ENCODE data around the gene SPATA31C1. TPM values are rescaled to one million over a fixed set of nuclear protein-coding genes. Genes with fewer than 3 reads are reported as not detected.

SPATA31C1 gene
- total RNA-seq, 4 donors from 2014 or later = not detected

DNA sequence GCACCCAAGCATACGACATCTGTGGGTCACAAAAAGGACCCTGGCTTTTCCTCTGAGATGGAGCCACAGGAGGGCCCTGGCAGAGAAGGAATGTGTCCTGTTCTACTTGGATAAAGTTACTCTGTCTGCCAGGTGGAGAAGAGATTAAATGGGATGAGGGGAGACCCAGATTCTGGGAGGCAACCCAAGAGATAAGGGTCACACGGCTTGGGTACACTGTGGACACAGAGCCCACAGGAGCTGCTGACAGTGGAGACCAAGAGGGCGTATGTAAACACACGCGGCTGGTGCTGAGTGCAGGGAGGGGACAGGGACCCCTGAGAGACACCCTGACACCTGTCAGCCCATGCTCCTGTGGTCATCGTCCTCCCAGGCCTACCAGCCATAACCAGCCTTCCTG, 50.4 kb downstream of the SPATA31C1 start:
- peaks cover 0 to under 1% (median 0%) of the 10 kb centered on the region in 4 donors for H3K4me1 ChIP-seq
- peaks cover 0 to 35% (median 0%) of the 10 kb centered on the region in 3 donors for H3K36me3 ChIP-seq
- no peak overlapping the region for H3K27ac ChIP-seq
- no peak for TF ChIP-seq POLR2A (IDR thresholded peaks at IDR 0.05)
- TF ChIP-seq CTCF (IDR thresholded peaks at IDR 0.05) = no peak
- H3K4me3 ChIP-seq = no peak overlapping the region
- peaks cover 0 to 3% (median 0%) of the 10 kb centered on the region in 4 donors for H3K9me3 ChIP-seq
- no peak for DNase-seq
- no peaks in the 10 kb centered on the region for H3K27me3 ChIP-seq

DNA sequence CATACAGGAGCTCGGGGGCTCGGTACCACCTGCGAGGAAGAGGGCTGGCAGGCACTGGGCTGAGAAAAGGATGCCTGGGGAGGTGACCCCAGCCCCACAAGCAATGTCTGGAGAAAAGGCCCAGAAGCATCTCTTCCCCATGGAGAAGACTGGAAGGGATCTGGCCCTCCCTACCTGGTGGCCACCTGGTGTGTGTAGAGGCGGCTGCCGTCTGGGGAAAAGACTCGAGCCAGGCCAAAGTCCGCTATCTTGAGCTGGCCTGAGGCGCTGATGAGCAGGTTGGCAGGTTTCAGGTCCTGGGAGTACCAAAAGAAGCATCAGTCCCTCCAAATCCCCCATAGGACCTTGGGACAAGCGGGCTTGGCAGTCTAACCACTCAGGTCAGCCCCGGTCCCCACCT, 52.8 kb downstream of the SPATA31C1 start:
- peaks cover 0 to 12% (median 0%) of the 10 kb centered on the region in 4 donors for H3K4me1 ChIP-seq
- TF ChIP-seq CTCF (IDR thresholded peaks at IDR 0.05) (no peak), POLR2A (IDR thresholded peaks at IDR 0.05) (no peak)

DNA sequence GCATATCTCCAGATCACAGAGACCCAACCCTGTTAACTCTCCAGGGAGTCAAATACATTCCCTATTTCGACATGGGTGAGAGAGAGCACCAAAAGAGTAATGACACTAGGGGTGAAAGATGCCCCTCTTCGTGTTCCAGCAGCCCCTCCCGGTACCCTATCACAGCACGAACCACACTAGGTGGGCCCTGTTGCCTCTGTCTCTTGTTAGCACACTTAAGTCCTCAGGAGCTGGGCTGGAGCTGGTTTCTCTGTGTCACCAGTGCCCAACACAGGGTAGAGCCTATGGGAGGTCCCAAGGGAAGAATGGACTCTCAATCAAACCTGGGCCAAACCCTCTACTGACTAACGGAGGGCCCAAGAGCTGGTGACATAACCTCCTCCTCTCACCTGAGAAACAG, 55.4 kb downstream of the SPATA31C1 start:
- no peak for DNase-seq
- Histone ChIP-seq H3K27me3 (no peaks in the 10 kb centered on the region), H3K9me3 (no peaks in the 10 kb centered on the region), H3K4me3 (no peak overlapping the region), H3K4me1 (peaks cover 0 to 12% (median 0%) of the 10 kb centered on the region in 4 donors), H3K36me3 (peaks cover 0 to 23% (median 0%) of the 10 kb centered on the region in 3 donors), H3K27ac (no peak overlapping the region)
- TF ChIP-seq POLR2A (IDR thresholded peaks at IDR 0.05) (no peak), CTCF (IDR thresholded peaks at IDR 0.05) (no peak)

More for the DNA sequence above, 52.8 kb downstream of the SPATA31C1 start:
- H3K36me3 ChIP-seq = peaks cover 0 to 35% (median 0%) of the 10 kb centered on the region in 3 donors
- DNase-seq = no peak
- no peaks in the 10 kb centered on the region for H3K27me3 ChIP-seq
- H3K27ac ChIP-seq = no peak overlapping the region
- H3K9me3 ChIP-seq = no peaks in the 10 kb centered on the region
- H3K4me3 ChIP-seq = no peak overlapping the region

Other genes starting within 250 kb of the SPATA31C1 start
- gene CTSL, start 191.8 kb upstream of the SPATA31C1 start, total RNA-seq = 10 to 100 TPM; 14.3 to 23.5 (median 19.6) TPM
- not detected for gene SPATA31E1, start 35.1 kb upstream of the SPATA31C1 start, total RNA-seq
- gene CDK20, start 56.6 kb downstream of the SPATA31C1 start, total RNA-seq = 10 to 100 TPM in 3 of 4 donors, 1 to 10 TPM in 1; 6.6 to 20.1 (median 16.2) TPM
- not detected for gene SPATA31C2, start 220.5 kb downstream of the SPATA31C1 start, total RNA-seq